H1 (cell line): ENCODE results near the gene NKD2. TPM values are rescaled to one million over a fixed set of nuclear protein-coding genes. Genes with fewer than 3 reads are reported as not detected.

Experiments
- EGR1 ChIP-seq: IDR thresholded peaks from 2 replicates; pipeline ENCODE4 v1.6.1; 2011; ENCODE audit warnings: low read depth, low read length, borderline replicate concordance
- MAX ChIP-seq: IDR thresholded peaks from 2 replicates; pipeline ENCODE4 v1.6.1; 2012; ENCODE audit warnings: inconsistent platforms
- NANOG ChIP-seq: IDR thresholded peaks from 2 replicates; pipeline ENCODE4 v1.6.1; 2011; ENCODE audit warnings: low read length, low read depth, mild to moderate bottlenecking, inconsistent platforms; ENCODE audit not compliant: insufficient read depth, poor library complexity, severe bottlenecking
- POU5F1 ChIP-seq: IDR thresholded peaks from 2 replicates; pipeline ENCODE4 v1.6.1; 2011; ENCODE audit warnings: low read depth, mild to moderate bottlenecking, low read length, moderate library complexity
- SAP30 ChIP-seq: fragments of 300-600 bp; sonication (generic); IDR thresholded peaks from 2 replicates; pipeline ENCODE4 v1.7.1; 2012; ENCODE audit warnings: low read length, moderate library complexity, mild to moderate bottlenecking, inconsistent platforms; ENCODE audit not compliant: insufficient read depth, insufficient replicate concordance
- SIN3A ChIP-seq, 2 experiments: IDR thresholded peaks in 1 of 2; conservative IDR thresholded peaks in 1 of 2; 2 replicates each; pipeline ENCODE4 v1.6.1; 2011 to 2012; ENCODE audit warnings: low read length in 2 of 2, improper control_type of control experiment in 1 of 2, low read depth in 1 of 2, mild to moderate bottlenecking in 1 of 2
- SP2 ChIP-seq: IDR thresholded peaks from 2 replicates; pipeline ENCODE4 v1.6.1; 2012; ENCODE audit warnings: mild to moderate bottlenecking, low read length, inconsistent platforms
- TAF1 ChIP-seq: IDR thresholded peaks from 2 replicates; pipeline ENCODE4 v1.6.1; 2011; ENCODE audit warnings: mild to moderate bottlenecking, low read depth, low read length
- polyA plus RNA-seq, 7 experiments: library from polyadenylated mRNA; depleted of rRNA in 3 of 7; stranded (reverse) in 5 of 7; unstranded in 2 of 7; fragments of >200 nt in 5 of 7; fragments of 200-250 nt in 2 of 7; gene quantifications; 1 replicate in 5 of 7; 2 replicates in 1 of 7; 4 replicates in 1 of 7; pipeline versions ENCODE4 v1.2.1 to v1.2.3, GENCODE V29; 2011 to 2013; ENCODE audit warnings: missing spikeins in 2 of 7, mixed read lengths in 2 of 7
- total RNA-seq: library from RNA; stranded (reverse); fragmentation: NEBNext Ultra II Directional; extraction: Animal tissue kit (Norgen Biotek cat#: 25700); gene quantifications from 2 replicates; pipeline ENCODE4 v1.2.1, GENCODE V29; 2021

NKD2 gene
- total and polyA plus RNA-seq, 2 of the 8 experiments (the other 6 are each of a cell fraction or from before 2014, with no cell fraction given), result 5.5 to 7.9 TPM

- TF ChIP-seq MAX, result no peak
- TF ChIP-seq SP2, result no peak
- no peak for TF ChIP-seq EGR1
- TF ChIP-seq TAF1, result no peak
- no peak for TF ChIP-seq POU5F1
- no peak for TF ChIP-seq SIN3A (conservative IDR thresholded peaks at IDR 0.05 in 1 of 2, IDR thresholded peaks at IDR 0.05 in 1 of 2; ENCODE audit: low read depth in 1 of 2, low read length in 2 of 2)
- no peak for TF ChIP-seq NANOG
- no peak for TF ChIP-seq SAP30
These were observed 3.2 kb downstream of the NKD2 start (continued) for GRCh38 chr5:1011741-1012312.
